Testis (tissue), 3 donors: ENCODE data around the gene CES2. TPM values are rescaled to one million over a fixed set of nuclear protein-coding genes. Genes with fewer than 3 reads are reported as not detected.

Experiments
- DNase-seq: peaks from one replicate; pipeline ENCODE4 v3.0.0-alpha.2; 2019
- H3K27ac ChIP-seq, 2 donors: fragments of 200-600 bp; sonication (generic); one replicate each; pipeline ENCODE4 v1.5.1; 2019
- H3K27me3 ChIP-seq: fragments of 200-600 bp; sonication (generic); one replicate; pipeline ENCODE4 v1.5.1; 2019
- H3K36me3 ChIP-seq: fragments of 200-600 bp; sonication (generic); one replicate; pipeline ENCODE4 v1.5.1; 2017; ENCODE audit warnings: low read depth; ENCODE audit errors: missing control alignments
- H3K4me1 ChIP-seq: fragments of 200-600 bp; sonication (generic); one replicate; pipeline ENCODE4 v1.5.1; 2019
- H3K4me3 ChIP-seq, 2 donors: fragments of 200-600 bp; sonication (generic); one replicate each; pipeline ENCODE4 v1.5.1; 2017 to 2019
- H3K9me3 ChIP-seq: fragments of 200-600 bp; sonication (generic); one replicate; pipeline ENCODE4 v1.5.1; 2017
- CTCF ChIP-seq, 3 experiments: fragments of 450-650 bp in 2 of 3; fragments of 200-600 bp in 1 of 3; sonication (generic) in 1 of 3; IDR thresholded peaks; one replicate each; pipeline ENCODE4 v1.5.1; 2016 to 2019; ENCODE audit warnings: antibody characterized with exemption in 3 of 3, mild to moderate bottlenecking in 2 of 3, moderate library complexity in 1 of 3
- POLR2A ChIP-seq: fragments of 450-650 bp; IDR thresholded peaks from one replicate; pipeline ENCODE4 v1.6.1; 2017; ENCODE audit warnings: antibody characterized with exemption, mild to moderate bottlenecking, moderate library complexity
- WGBS, 2 donors: methylation state at CpG; one replicate each; pipeline ENCODE4 v1.1.5; 2018; 5-methylcytosine and 5-hydroxymethylcytosine counted together
- intact Hi-C: fragments of 100-400 bp; cut with DNase I; formaldehyde crosslinking; loops from one replicate; pipeline ENCODE4 v1.15.1; 2023; ENCODE audit warnings: low total_unique reads
- polyA plus RNA-seq: library from polyadenylated mRNA; stranded (reverse); fragments of 350-450 nt; fragmentation: Illumina TruSeq; extraction: RNeasy Lipid Tissue Mini Kit (QIAGEN cat#74804); gene quantifications from one replicate; pipeline ENCODE4 v1.2.3, GENCODE V29; 2014; ENCODE audit warnings: low read depth, low replicate concordance; ENCODE audit not compliant: insufficient read depth
- total RNA-seq, 2 donors: library from RNA; depleted of rRNA; stranded (reverse); fragments of >200 nt; gene quantifications; one replicate each; pipeline ENCODE4 v1.2.3, GENCODE V29; 2016

The CES2 gene
- total and polyA plus RNA-seq, 3 donors from 2014 or later, result 34.4 to 51.9 (median 49.1) TPM

GRCh38 chr16:66889622-66890021 is 45.7 kb upstream of the CES2 start:
- DNase-seq, result no peak
- TF ChIP-seq CTCF (IDR thresholded peaks at IDR 0.05) (no peak), POLR2A (no peak)
- intact Hi-C loops, result no loop called here

GRCh38 chr16:66890799-66891198 is 44.5 kb upstream of the CES2 start:
- intact Hi-C loops, result no loop called here

More at GRCh38 chr16:66889622-66890021, 45.7 kb upstream of the CES2 start:
- no peaks in the 10 kb centered on the region for H3K4me1 ChIP-seq
- H3K27ac ChIP-seq, result no peak overlapping the region
- H3K9me3 ChIP-seq, result no peaks in the 10 kb centered on the region
- WGBS, 2 donors, result 77 to 82% methylated on average over 4 of the region's 4 CpGs
- H3K4me3 ChIP-seq, result no peak overlapping the region
- no peaks in the 10 kb centered on the region for H3K36me3 ChIP-seq
- no peaks in the 10 kb centered on the region for H3K27me3 ChIP-seq

GRCh38 chr16:66891360-66891759 is 44.0 kb upstream of the CES2 start:
- TF ChIP-seq POLR2A (no peak), CTCF (IDR thresholded peaks at IDR 0.05) (no peak)
- no peak for DNase-seq

More at GRCh38 chr16:66890799-66891198, 44.5 kb upstream of the CES2 start:
- no peaks in the 10 kb centered on the region for H3K27me3 ChIP-seq
- no peak for DNase-seq
- H3K4me3 ChIP-seq, result no peak overlapping the region
- H3K36me3 ChIP-seq, result no peaks in the 10 kb centered on the region
- WGBS, 2 donors, result 75 to 78% methylated on average over 2 of the region's 2 CpGs
- no peaks in the 10 kb centered on the region for H3K9me3 ChIP-seq
- no peak for TF ChIP-seq CTCF (IDR thresholded peaks at IDR 0.05)
- TF ChIP-seq POLR2A, result no peak
- no peak overlapping the region for H3K27ac ChIP-seq
- no peaks in the 10 kb centered on the region for H3K4me1 ChIP-seq

GRCh38 chr16:66891797-66892196 is 43.5 kb upstream of the CES2 start:
- intact Hi-C loops, result no loop called here
- no peak for DNase-seq
- 94 to 100% methylated on average over 6 of the region's 6 CpGs for WGBS, 2 donors

More at GRCh38 chr16:66891360-66891759, 44.0 kb upstream of the CES2 start:
- no peaks in the 10 kb centered on the region for H3K36me3 ChIP-seq
- H3K9me3 ChIP-seq, result no peaks in the 10 kb centered on the region
- 82 to 86% methylated on average over 4 of the region's 4 CpGs for WGBS, 2 donors
- H3K4me1 ChIP-seq, result no peaks in the 10 kb centered on the region
- intact Hi-C loops, result no loop called here
- no peak overlapping the region for H3K4me3 ChIP-seq
- H3K27me3 ChIP-seq, result no peaks in the 10 kb centered on the region
- H3K27ac ChIP-seq, result no peak overlapping the region

More at GRCh38 chr16:66891797-66892196, 43.5 kb upstream of the CES2 start:
- Histone ChIP-seq H3K4me3 (no peak overlapping the region), H3K4me1 (no peaks in the 10 kb centered on the region), H3K36me3 (no peaks in the 10 kb centered on the region), H3K9me3 (no peaks in the 10 kb centered on the region), H3K27me3 (no peaks in the 10 kb centered on the region), H3K27ac (no peak overlapping the region)
- no peak for TF ChIP-seq POLR2A
- no peak for TF ChIP-seq CTCF (IDR thresholded peaks at IDR 0.05)
